Measurements from ENCODE around the gene LCAT.
"Not testable (repeated sequence)": the region's sequence is repeated elsewhere in the genome, so short reads cannot be mapped to it uniquely, and the experiment has no call there.

The LCAT gene

GRCh38 chr16:67943619-67944504 lies at the start of gene LCAT:
TSS of gene LCAT (minus strand) at chr16:67944120. CDS start at chr16:67944101, 19 bp downstream.
- DNase-seq = no peak

- peak; percentile 38 to 46 for DNase-seq
These were observed 49.5 kb upstream of the LCAT start for GRCh38 chr16:67993207-67994039.

- DNase-seq = no peak
These were observed 48.8 kb upstream of the LCAT start for GRCh38 chr16:67992661-67993206.

GRCh38 chr16:67990018-67990386 lies 46.1 kb upstream of the LCAT start:
- DNase-seq = no peak

- no peak for DNase-seq
These were observed 45.5 kb upstream of the LCAT start for GRCh38 chr16:67989322-67990017.

- DNase-seq = no peak
These were observed 44.8 kb upstream of the LCAT start for GRCh38 chr16:67988675-67989074.

- no peak for DNase-seq
These were observed 43.7 kb upstream of the LCAT start for GRCh38 chr16:67987460-67988160.

- DNase-seq = no peak
These were observed 43.0 kb upstream of the LCAT start for GRCh38 chr16:67986949-67987348.

GRCh38 chr16:67982011-67982696 lies 38.2 kb upstream of the LCAT start:
- no peak for DNase-seq

GRCh38 chr16:67979955-67980678 lies 36.2 kb upstream of the LCAT start, which contains the start of gene DPEP3:
TSS of gene DPEP3 (minus strand) at chr16:67980499. CDS start at chr16:67980380, 119 bp downstream.
- DNase-seq = no peak

- no peak for DNase-seq
These were observed 33.7 kb upstream of the LCAT start for GRCh38 chr16:67977469-67978227.

GRCh38 chr16:67977005-67977404 lies 33.1 kb upstream of the LCAT start:
- DNase-seq = no peak

- DNase-seq = no peak
These were observed 32.3 kb upstream of the LCAT start for GRCh38 chr16:67976205-67976604.

- DNase-seq = no peak
These were observed 31.6 kb upstream of the LCAT start for GRCh38 chr16:67975321-67976105.

- not testable (repeated sequence) for DNase-seq
These were observed 28.4 kb upstream of the LCAT start for GRCh38 chr16:67972285-67972684.

- no peak for DNase-seq
These were observed 27.2 kb upstream of the LCAT start for GRCh38 chr16:67971111-67971510.

GRCh38 chr16:67969254-67970039 lies 25.5 kb upstream of the LCAT start:
- DNase-seq = no peak
